HCT116 (cell line): ENCODE results near the gene DNAJB13. TPM values are rescaled to one million over a fixed set of nuclear protein-coding genes. Genes with fewer than 3 reads are reported as not detected.

Source experiments
- ATAC-seq: fragments of 200-7000 bp; cut with Tn5 transposase; 2 replicates; pipeline ENCODE4 v1.9.1; 2020; ENCODE audit warnings: mild to moderate bottlenecking, moderate library complexity
- BruUV-seq: library from RNA; stranded (reverse); fragments of 400-500 nt; replicated peaks from 2 replicates; lab custom pipeline; 2021; lab: Mats Ljungman, UMichigan
- CTCF ChIA-PET: fragments of 300-600 bp; sonication (Branson Sonifier 250); formaldehyde crosslinking; loops from one replicate; lab custom pipeline; 2021; ENCODE audit warnings: antibody characterized with exemption; lab: Charles Lee
- POLR2A ChIA-PET: fragments of 300-600, 350-600 bp; sonication (Branson Sonifier 250); formaldehyde crosslinking; loops from one replicate; lab custom pipeline; 2021; ENCODE audit warnings: antibody characterized with exemption; lab: Charles Lee
- RAD21 ChIA-PET, 2 experiments: fragments of 300-600 bp; sonication (Branson Sonifier 250); formaldehyde crosslinking; loops; one replicate each; lab custom pipeline; 2023; ENCODE audit warnings: low total read pairs in 2 of 2; ENCODE audit not compliant: uncharacterized antibody in 2 of 2, unreplicated experiment in 2 of 2, low non-redundant PET in 1 of 2; lab: Charles Lee
- DNase-seq: peaks from one replicate; pipeline ENCODE4 v3.0.0-alpha.2; 2010; ENCODE audit warnings: low read depth, low spot score
- H2AFZ ChIP-seq: fragments of 200-600 bp; shearing (Covaris generic), sonication (generic); 2 replicates; pipeline ENCODE4 v1.6.1; 2017; ENCODE audit warnings: low read depth, mixed run types, mixed read lengths, antibody characterized with exemption, low read length; ENCODE audit not compliant: poor library complexity, severe bottlenecking
- H3K27ac ChIP-seq: 2 replicates; pipeline ENCODE4 v1.5.1; 2012; ENCODE audit warnings: low read depth, low read length
- H3K27me3 ChIP-seq: fragments of 200-600 bp; sonication (generic); 2 replicates; pipeline ENCODE4 v1.6.1; 2016; ENCODE audit warnings: mixed run types, low read length, mixed read lengths; ENCODE audit not compliant: insufficient read depth
- H3K36me3 ChIP-seq, 2 experiments: fragments of 200-500 bp in 1 of 2; fragments of 200-600 bp in 1 of 2; sonication (Bioruptor generic) in 1 of 2; sonication (generic) in 1 of 2; 2 replicates each; pipeline versions ENCODE4 v1.5.1 to v1.6.1; 2014 to 2016; ENCODE audit warnings: low read length in 2 of 2, inconsistent platforms in 1 of 2, mixed read lengths in 1 of 2, mixed run types in 1 of 2; ENCODE audit not compliant: insufficient read depth in 2 of 2, control insufficient read depth in 1 of 2
- H3K4me1 ChIP-seq, 2 experiments: fragments of 200-600 bp in 1 of 2; sonication (generic) in 1 of 2; 2 replicates each; pipeline versions ENCODE4 v1.5.1 to v1.6.1; 2012 to 2017; ENCODE audit warnings: low read length in 2 of 2, inconsistent platforms in 1 of 2, mild to moderate bottlenecking in 1 of 2, mixed read lengths in 1 of 2, mixed run types in 1 of 2, moderate library complexity in 1 of 2; ENCODE audit not compliant: insufficient read depth in 2 of 2, control insufficient read depth in 1 of 2
- H3K4me2 ChIP-seq: fragments of 200-600 bp; sonication (generic); 2 replicates; pipeline ENCODE4 v1.6.1; 2017; ENCODE audit warnings: mixed run types, low read length, mixed read lengths
- H3K4me3 ChIP-seq, 2 experiments: fragments of 200-600 bp in 1 of 2; sonication (generic) in 1 of 2; replicated peaks in 1 of 2; 2 replicates each; pipeline ENCODE4 v1.5.1; 2011 to 2016; ENCODE audit warnings: low read length in 2 of 2, control low read depth in 1 of 2, low read depth in 1 of 2, mild to moderate bottlenecking in 1 of 2, mixed read lengths in 1 of 2, mixed run types in 1 of 2
- H3K79me2 ChIP-seq: fragments of 200-600 bp; sonication (generic); 2 replicates; pipeline ENCODE4 v1.6.1; 2017; ENCODE audit warnings: mild to moderate bottlenecking, mixed run types, low read length, moderate library complexity, mixed read lengths; ENCODE audit not compliant: insufficient read depth
- H3K9ac ChIP-seq: fragments of 200-600 bp; sonication (generic); 2 replicates; pipeline ENCODE4 v1.6.1; 2016; ENCODE audit warnings: low read length, mixed read lengths
- H3K9me2 ChIP-seq: fragments of 200-600 bp; sonication (generic), shearing (Covaris generic); 2 replicates; pipeline ENCODE4 v1.6.1; 2017; ENCODE audit warnings: mixed run types, mild to moderate bottlenecking, moderate library complexity; ENCODE audit not compliant: insufficient read depth
- H3K9me3 ChIP-seq, 2 experiments: fragments of 200-500 bp in 1 of 2; fragments of 200-600 bp in 1 of 2; sonication (Bioruptor generic) in 1 of 2; sonication (generic) in 1 of 2; 2 replicates each; pipeline ENCODE4 v1.6.1; 2014 to 2017; ENCODE audit warnings: low read length in 2 of 2, mixed read lengths in 2 of 2, inconsistent platforms in 1 of 2, low read depth in 1 of 2, mild to moderate bottlenecking in 1 of 2, mixed run types in 1 of 2, moderate library complexity in 1 of 2; ENCODE audit not compliant: control insufficient read depth in 1 of 2, insufficient read depth in 1 of 2
- H4K20me1 ChIP-seq: fragments of 200-600 bp; sonication (generic), shearing (Covaris generic); 2 replicates; pipeline ENCODE4 v1.6.1; 2017; ENCODE audit warnings: mixed run types, mild to moderate bottlenecking, moderate library complexity; ENCODE audit not compliant: insufficient read depth
- ATF3 ChIP-seq: IDR thresholded peaks from 2 replicates; pipeline ENCODE4 v1.6.1; 2012
- CBX3 ChIP-seq: IDR thresholded peaks from 2 replicates; pipeline ENCODE4 v1.6.1; 2012; ENCODE audit warnings: low read depth
- CTCF ChIP-seq, 3 experiments: fragments of 200-600 bp in 1 of 3; sonication (generic) in 1 of 3; IDR thresholded peaks in 2 of 3; conservative IDR thresholded peaks in 1 of 3; 2 replicates each; pipeline ENCODE4 v1.5.1; 2012 to 2017; ENCODE audit warnings: low read depth in 2 of 3, low read length in 2 of 3, antibody characterized with exemption in 1 of 3, borderline replicate concordance in 1 of 3, control low read depth in 1 of 3, mild to moderate bottlenecking in 1 of 3, mixed read lengths in 1 of 3, mixed run types in 1 of 3, moderate library complexity in 1 of 3; ENCODE audit not compliant: insufficient read depth in 1 of 3
- EZH2 ChIP-seq: fragments of 200-600 bp; sonication (generic); IDR thresholded peaks from 2 replicates; pipeline ENCODE4 v1.6.1; 2017; ENCODE audit warnings: antibody characterized with exemption, mixed run types
- EZH2phosphoT487 ChIP-seq: fragments of 200-600 bp; IDR thresholded peaks from 2 replicates; pipeline ENCODE4 v1.6.1; 2018; ENCODE audit warnings: antibody characterized with exemption, borderline replicate concordance
- FOSL1 ChIP-seq: IDR thresholded peaks from 2 replicates; pipeline ENCODE4 v1.6.1; 2012; ENCODE audit warnings: low read depth
- MAX ChIP-seq: IDR thresholded peaks from 2 replicates; pipeline ENCODE4 v1.6.1; 2012
- POLR2A ChIP-seq: IDR thresholded peaks from 2 replicates; pipeline ENCODE4 v1.7.0; 2011; ENCODE audit warnings: borderline replicate concordance; ENCODE audit not compliant: insufficient read depth, insufficient read length; ENCODE audit errors: extremely low read depth
- RAD21 ChIP-seq: IDR thresholded peaks from 2 replicates; pipeline ENCODE4 v1.6.1; 2012; ENCODE audit warnings: low read depth, mild to moderate bottlenecking
- REST ChIP-seq: IDR thresholded peaks from 2 replicates; pipeline ENCODE4 v1.6.1; 2012; ENCODE audit warnings: low read depth
- TCF7L2 ChIP-seq: IDR thresholded peaks from 2 replicates; pipeline ENCODE4 v1.7.0; 2011; ENCODE audit warnings: borderline replicate concordance, inconsistent platforms; ENCODE audit not compliant: insufficient read depth, insufficient read length; ENCODE audit errors: extremely low read depth
- YY1 ChIP-seq: IDR thresholded peaks from 2 replicates; pipeline ENCODE4 v1.6.1; 2011; ENCODE audit warnings: low read length, low read depth, moderate library complexity, mild to moderate bottlenecking; ENCODE audit not compliant: insufficient replicate concordance; ENCODE audit errors: extremely low read depth
- ZBTB33 ChIP-seq: IDR thresholded peaks from 2 replicates; pipeline ENCODE4 v1.6.1; 2011; ENCODE audit warnings: mild to moderate bottlenecking, low read length, moderate library complexity; ENCODE audit not compliant: insufficient replicate concordance; ENCODE audit errors: extremely low read depth
- ZFX ChIP-seq: fragments of 450-650 bp; IDR thresholded peaks from 2 replicates; pipeline ENCODE4 v1.6.1; 2017
- ZNF274 ChIP-seq: fragments of 200-500 bp; sonication (Bioruptor generic); IDR thresholded peaks from 2 replicates; pipeline ENCODE4 v1.6.1; 2014; ENCODE audit warnings: mild to moderate bottlenecking, low read depth, low read length, inconsistent platforms
- intact Hi-C: fragments of 100-400 bp; cut with micrococcal nuclease; formaldehyde crosslinking; loops from 2 replicates; pipeline ENCODE4 v1.10.0; 2022
- total RNA-seq: library from RNA; stranded (reverse); gene quantifications from one replicate; pipeline ENCODE4 v1.2.1, GENCODE V29; 2021; ENCODE audit not compliant: unreplicated experiment

The DNAJB13 gene
- total RNA-seq, 1 experiment from 2014 or later: 0.22 TPM

- no peaks in the 10 kb centered on the region for H3K27me3 ChIP-seq
- no peak overlapping the region for H3K4me3 ChIP-seq
- no peak for DNase-seq
- ATAC-seq: no peak
- H2AFZ ChIP-seq: no peak overlapping the region
- POLR2A ChIA-PET: no interaction called here
- H3K9me2 ChIP-seq: no peaks in the 10 kb centered on the region
- H3K9me3 ChIP-seq: peaks cover 0 to 3% of the 10 kb centered on the region in 2 experiments; a peak in 2 of 4 replicates
- CTCF ChIA-PET: no interaction called here
- no peaks in the 10 kb centered on the region for H3K36me3 ChIP-seq
- no peaks in the 10 kb centered on the region for H3K79me2 ChIP-seq
- no peak overlapping the region for H3K4me2 ChIP-seq
- no peaks in the 10 kb centered on the region for H4K20me1 ChIP-seq
- no peak overlapping the region for H3K9ac ChIP-seq
- no peaks in the 10 kb centered on the region for H3K4me1 ChIP-seq
- no peak overlapping the region for H3K27ac ChIP-seq
- no peak for TF ChIP-seq ZFX
- no peak for TF ChIP-seq ATF3
- TF ChIP-seq MAX: no peak
- no peak for TF ChIP-seq FOSL1
- no peak for TF ChIP-seq ZBTB33
- no peak for TF ChIP-seq YY1
- TF ChIP-seq TCF7L2: no peak
- TF ChIP-seq ZNF274: no peak
- TF ChIP-seq CBX3: no peak
- no peak for TF ChIP-seq RAD21
- no peak for TF ChIP-seq CTCF (IDR thresholded peaks at IDR 0.05 in 2 of 3, conservative IDR thresholded peaks at IDR 0.05 in 1 of 3; ENCODE audit: borderline replicate concordance in 1 of 3, insufficient read depth in 1 of 3, low read depth in 2 of 3, low read length in 2 of 3)
- TF ChIP-seq POLR2A: no peak
- no peak for TF ChIP-seq REST
- TF ChIP-seq EZH2: no peak
- no peak for TF ChIP-seq EZH2phosphoT487
- intact Hi-C loops: no loop called here
- RAD21 ChIA-PET: no interaction called here
- no TSS peak for BruUV-seq
Observed at GRCh38 chr11:73946798-73947458, 3.9 kb upstream of the DNAJB13 start.
